Stimulated activated naive CD4-positive, alpha-beta T cell (primary cell): ENCODE measurements around the gene CRTAP.
A peak's percentile ranks its signal among the peaks of the same experiment; 100 is the strongest.
"Not testable (repeated sequence)": the region's sequence is repeated elsewhere in the genome, so short reads cannot be mapped to it uniquely, and the experiment has no call there.

Source experiments
- DNase-seq, 6 experiments: peaks; one replicate each; lab custom pipeline; 2025; lab: John Stamatoyannopoulos, UW

Gene CRTAP

GRCh38 chr3:33113772-33114621 is at the start of gene CRTAP:
CRTAP (plus strand) TSS chr3:33114014; CDS start chr3:33114078, 64 bp downstream.
- DNase-seq, result peak; percentile 68 to 81 (median 76)

DNA sequence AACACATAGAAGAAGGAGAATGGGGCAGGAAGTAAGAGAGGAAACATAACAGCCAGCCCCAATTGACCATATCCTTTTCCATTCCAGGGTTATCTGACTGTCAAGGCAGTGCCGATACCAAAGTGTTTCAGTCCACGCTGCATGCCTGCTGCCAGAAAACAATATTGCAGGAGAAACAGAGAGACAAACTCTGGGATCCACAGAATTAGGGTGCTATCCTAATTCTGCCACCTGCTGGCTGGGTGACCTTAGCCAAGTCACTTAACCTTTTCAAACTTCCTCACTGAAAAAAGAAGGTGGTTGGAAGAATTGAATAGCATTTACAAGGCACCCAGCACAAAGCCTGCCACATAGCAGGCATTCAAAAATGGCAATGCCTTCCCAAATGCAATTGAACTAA is 48.9 kb upstream of the CRTAP start:
- peak in 2 of 6 experiments; percentile 10 to 11 for DNase-seq

- DNase-seq, result no peak
Measured at GRCh38 chr3:33067484-33067883, 46.3 kb upstream of the CRTAP start.

DNA sequence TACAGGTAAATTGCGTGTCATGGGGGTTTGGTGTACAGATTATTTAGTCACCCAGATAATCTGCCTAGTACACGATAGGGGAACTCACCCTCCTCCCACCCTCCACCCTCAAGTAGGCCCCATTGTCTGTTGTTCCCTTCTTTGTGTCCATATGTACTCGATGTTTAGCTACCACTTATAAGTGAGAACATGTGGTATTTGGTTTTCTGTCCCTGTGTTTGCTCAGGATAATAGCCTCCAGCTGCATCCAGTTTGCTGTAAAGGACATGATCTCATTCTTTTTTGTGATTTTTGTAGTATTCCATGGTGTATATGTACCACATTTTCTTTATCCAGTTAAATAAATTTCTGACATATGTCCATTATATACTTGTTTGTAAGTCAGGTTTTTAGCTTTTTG is 44.0 kb upstream of the CRTAP start:
- not testable (repeated sequence) for DNase-seq

DNA sequence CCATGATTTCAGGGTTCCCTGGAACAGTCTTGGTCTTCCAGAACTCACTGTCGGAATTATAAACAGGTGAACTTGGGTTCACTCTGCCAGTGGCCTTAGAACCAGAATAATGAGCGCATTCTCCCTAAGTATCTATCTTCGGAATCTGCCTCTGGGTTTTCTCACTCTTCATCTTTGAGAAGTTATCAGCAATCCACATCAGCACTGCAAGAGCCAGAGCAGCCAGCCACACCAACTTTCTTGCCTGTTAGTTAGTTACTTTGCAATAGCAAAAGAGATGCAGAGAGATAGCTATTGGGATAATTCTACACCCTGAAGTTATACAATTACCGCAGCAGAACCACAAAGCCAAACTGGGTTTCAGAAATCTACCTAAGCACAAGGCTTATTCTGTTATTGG is 42.6 kb upstream of the CRTAP start:
- no peak for DNase-seq

DNA sequence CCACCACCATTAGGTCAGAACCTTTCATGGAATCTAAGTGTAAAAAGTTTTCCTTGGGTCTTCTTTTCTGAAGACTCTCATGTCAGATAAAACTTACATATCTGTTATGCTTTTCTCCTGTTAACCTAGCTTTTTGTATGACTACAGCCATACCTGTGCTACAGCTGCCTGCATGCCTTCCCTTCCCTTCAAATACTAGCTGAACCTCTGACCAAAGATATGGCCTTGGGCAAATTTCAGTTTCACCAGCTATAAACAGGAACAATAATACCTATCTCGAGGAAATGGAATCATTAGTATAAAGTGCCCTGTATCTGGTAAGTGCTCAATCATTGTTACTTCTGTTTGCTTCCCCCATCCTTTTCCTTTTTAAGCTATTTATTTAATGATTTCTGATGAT is 41.9 kb upstream of the CRTAP start:
- no peak for DNase-seq

GRCh38 chr3:33074217-33075067 is 39.4 kb upstream of the CRTAP start:
- peak in 5 of 6 experiments; percentile 13 to 72 (median 51) for DNase-seq

DNA sequence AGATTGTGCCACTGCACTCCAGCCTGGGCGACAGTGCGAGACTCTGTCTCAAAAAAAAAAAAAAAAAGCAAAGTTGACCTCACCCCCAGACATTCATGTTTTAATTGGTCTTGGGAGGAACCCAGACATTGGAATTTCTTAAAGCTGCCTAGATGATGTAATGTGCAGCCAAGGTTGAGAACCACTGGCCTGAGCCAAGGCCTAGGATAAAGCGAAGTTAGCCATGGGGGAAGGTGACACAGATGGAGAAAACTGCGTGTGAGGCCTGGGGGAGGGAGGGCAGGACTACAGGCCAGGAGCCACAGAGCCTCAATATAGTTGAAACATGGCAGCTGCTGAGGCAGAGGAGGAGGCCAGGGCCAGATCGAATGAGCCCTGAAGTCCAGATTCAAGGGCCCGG is 37.8 kb upstream of the CRTAP start:
- no peak for DNase-seq

- DNase-seq, result no peak
Measured at GRCh38 chr3:33076952-33077351, 36.9 kb upstream of the CRTAP start.

GRCh38 chr3:33077976-33078375 is 35.8 kb upstream of the CRTAP start:
- DNase-seq, result no peak

DNA sequence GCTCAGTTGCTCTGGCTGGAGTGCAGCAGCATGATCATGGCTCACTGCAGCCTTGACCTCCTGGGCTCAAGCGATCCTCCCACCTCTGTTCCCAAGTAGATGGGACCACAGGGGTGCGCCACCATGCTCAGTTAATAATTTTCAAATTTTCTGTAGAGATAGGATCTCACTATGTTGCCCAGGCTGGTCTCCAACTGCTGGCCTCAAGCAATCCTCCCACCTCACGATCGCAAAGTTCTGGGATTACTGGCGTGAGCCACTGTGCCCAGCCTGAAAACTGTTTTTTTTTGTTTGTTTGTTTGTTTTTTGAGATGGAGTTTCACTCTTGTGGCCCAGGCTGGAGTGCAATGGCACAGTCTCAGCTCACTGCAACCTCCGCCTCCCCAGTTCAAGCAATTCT is 34.0 kb upstream of the CRTAP start:
- not testable (repeated sequence) for DNase-seq

DNA sequence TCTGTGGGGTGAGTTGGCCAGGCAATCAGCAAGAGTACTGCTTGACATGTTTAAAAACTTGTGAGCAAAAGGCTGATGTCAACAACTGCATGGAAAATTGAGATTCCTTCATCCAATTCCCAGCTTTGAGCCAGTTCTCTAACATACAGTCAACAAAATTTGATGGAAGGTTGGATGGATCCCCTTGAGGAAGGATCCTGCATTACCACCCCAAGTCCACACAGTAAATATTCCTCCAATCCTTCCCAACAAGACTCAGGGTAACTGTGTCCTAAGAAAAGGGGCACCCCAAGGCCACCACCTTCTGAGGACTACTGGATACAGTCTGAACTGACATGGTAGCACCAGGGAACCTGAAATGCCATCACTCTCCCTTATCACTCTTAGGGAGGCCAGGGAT is 32.0 kb upstream of the CRTAP start:
- no peak for DNase-seq

DNA sequence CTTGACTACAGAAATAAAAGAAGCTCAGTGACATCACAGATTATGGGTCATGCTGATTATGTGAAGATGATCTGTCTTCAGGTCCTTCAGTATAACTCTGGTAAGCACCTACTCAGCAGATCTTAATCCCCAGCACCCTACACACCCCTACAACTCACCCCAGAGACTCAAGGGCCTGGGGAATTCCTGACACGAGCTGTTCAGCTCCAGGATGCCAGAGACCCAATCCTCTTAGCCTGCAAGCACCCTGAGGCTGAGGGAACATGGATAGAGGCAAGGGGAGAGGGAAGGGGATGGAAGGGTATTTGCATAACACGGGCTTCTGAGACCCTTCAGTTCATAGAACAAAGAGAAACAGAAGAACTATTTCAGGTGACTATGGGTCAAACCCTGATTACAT is 29.9 kb upstream of the CRTAP start:
- DNase-seq, result no peak

DNA sequence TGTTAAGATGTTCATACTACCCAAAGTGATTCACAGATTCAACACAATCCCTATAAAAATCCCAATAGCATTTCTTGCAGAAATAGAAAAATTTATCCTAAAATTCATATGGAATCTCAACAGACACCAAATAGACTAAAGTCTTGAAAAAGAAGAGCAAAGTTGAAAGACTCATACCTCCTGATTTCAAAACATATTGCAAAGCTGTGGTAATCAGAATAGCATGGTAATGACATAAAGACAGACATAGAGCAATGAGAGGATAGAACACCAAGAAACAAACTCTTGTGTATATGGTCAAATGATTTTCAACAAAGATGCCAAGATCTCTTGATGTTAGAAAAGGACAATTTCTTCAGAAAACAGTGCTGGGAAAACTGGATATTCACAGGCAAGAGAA is 25.1 kb upstream of the CRTAP start:
- no peak for DNase-seq

DNA sequence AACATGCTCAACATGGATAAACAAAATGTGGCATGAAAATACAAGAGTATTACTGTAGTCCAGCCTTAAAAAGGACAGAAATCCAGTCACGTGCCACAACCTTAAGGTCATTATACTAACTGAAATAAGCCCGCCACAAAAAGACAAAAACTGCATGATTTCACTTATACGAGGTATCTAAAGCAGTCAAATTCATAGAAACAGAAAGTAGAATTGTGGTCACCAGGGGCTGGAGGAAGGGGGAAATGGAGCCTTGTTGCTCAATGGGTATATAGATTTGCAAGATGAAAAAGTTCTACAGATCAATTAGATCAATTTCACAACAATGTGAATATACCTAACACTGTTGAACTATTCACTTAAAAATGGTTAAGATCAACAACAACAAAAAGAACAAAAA is 24.3 kb upstream of the CRTAP start:
- peak in 2 of 6 experiments; percentile 5 to 9 for DNase-seq

DNA sequence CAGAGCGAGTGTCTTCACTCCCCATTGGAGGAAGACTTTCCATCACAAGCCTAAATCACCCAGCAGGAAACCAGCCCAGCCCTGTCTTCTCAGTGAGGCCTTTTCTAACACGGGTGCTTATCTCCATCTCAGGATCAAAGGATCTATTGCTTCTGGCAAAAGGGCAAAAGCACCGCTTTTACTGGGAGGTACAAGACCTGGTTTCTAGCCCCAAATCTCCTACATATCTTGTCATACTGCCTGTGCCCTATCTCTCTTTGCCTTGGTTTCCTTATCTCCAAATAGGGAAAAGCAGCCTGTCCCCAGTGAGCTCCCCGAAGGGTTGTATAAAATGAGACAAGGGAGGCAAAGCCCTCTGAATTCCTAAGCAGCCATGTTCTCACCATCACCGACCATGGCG is 22.1 kb upstream of the CRTAP start:
- no peak for DNase-seq

DNA sequence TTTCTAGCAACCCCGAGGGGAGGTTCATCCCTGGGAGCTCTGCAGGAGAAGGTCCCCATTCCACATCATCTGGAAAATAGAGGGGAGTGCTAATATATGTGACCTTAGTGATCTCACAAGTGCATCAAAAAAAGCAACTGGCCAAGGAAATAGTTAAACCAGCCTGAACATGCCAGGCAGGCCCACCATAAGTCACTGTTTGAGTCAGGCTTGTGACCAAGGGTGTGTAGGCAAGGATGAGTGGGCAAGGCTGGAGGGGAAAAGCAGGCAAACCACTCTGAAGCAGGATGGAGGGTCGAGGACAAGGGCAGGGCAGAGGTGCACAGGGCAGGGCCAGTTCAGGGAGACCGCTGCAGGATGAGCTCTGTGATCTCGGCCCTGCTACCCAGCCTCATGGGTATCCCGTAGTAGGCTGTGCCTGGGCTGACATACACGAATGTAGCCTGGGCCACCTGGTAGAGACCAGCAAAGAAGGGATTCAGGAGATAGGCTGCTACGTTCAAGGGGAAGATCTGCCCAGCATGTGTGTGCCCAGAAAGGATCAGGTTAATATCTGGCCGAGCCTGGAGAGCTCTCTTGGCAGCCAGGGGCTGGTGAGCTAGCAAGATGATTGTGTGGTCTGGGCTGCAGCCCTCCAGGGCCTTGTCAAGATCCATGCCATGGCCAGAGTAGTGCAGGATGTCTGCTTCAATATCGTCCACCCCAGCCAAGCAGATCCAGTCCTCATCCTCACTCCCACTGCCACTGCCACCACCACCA is 21.1 kb upstream of the CRTAP start:
- DNase-seq, result no peak

- no peak for DNase-seq
Measured at GRCh38 chr3:33093847-33094246, 20.0 kb upstream of the CRTAP start.

DNA sequence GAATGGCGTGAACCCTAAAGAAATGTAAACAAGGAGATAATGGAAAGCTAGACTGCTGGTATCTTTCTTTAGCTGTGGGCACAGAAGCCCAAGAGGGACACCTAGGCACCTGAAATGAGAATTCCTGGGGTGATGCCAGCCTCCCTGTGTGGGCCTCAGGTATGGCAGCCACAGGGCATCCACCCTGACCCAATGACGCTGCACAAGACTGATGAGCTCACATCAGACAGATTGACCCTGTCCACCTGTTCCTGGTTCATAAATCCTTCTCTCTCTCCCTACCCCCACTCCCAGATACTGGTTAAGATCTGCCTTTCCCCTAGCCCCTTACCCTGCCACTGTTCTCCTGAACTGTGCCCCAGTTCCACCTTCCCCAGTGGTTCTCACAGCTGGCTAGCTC is 18.4 kb upstream of the CRTAP start:
- DNase-seq, result no peak

- peak in 5 of 6 experiments; percentile 6 to 65 (median 45) for DNase-seq
Measured at GRCh38 chr3:33096093-33096868, 17.5 kb upstream of the CRTAP start.

GRCh38 chr3:33099109-33099645 is 14.6 kb upstream of the CRTAP start:
- DNase-seq, result no peak
